Measurements from ENCODE around the gene TSHZ1.

DNA sequence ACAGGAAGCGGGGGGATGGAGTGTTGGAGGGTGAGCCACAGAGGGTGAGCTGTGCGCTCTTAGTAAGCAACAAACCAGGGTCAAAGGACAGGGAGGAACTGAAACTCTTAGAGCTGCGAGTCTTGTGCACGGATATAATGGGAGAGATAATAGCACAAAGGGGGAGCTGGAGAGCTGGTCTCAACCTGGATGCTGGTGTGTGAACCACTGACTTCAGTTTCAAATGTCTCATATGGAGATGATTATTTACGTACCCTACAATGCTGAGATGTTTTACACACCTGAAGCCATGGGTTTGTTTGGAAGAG is 37.5 kb upstream of the TSHZ1 start:
- TF ChIP-seq POLR2AphosphoS5 (IDR thresholded peaks at IDR 0.05; ENCODE audit: low read depth, low read length), result no peak
- TF ChIP-seq REST (IDR thresholded peaks at IDR 0.05; ENCODE audit: insufficient read depth in 1 of 2, low read depth in 2 of 2, low read length in 2 of 2), result no peak
- no peak for TF ChIP-seq SIN3A (IDR thresholded peaks at IDR 0.05; ENCODE audit: borderline replicate concordance, insufficient read depth, low read length)
- TF ChIP-seq TAF1 (IDR thresholded peaks at IDR 0.05; ENCODE audit: borderline replicate concordance, insufficient read depth, low read length), result no peak
- TF ChIP-seq FOXP2 (optimal IDR thresholded peaks at IDR 0.05; ENCODE audit: borderline replicate concordance, extremely low read depth, extremely low read length, insufficient read depth), result no peak
